Measurements from ENCODE around the gene ZNF485. TPM values are rescaled to one million over a fixed set of nuclear protein-coding genes. Genes with fewer than 3 reads are reported as not detected.

The ZNF485 gene
- total and polyA plus RNA-seq, 10 of the 15 experiments (the other 5 are each of a cell fraction or from before 2014, with no cell fraction given): 3.2 to 7.6 (median 5.1) TPM

DNA sequence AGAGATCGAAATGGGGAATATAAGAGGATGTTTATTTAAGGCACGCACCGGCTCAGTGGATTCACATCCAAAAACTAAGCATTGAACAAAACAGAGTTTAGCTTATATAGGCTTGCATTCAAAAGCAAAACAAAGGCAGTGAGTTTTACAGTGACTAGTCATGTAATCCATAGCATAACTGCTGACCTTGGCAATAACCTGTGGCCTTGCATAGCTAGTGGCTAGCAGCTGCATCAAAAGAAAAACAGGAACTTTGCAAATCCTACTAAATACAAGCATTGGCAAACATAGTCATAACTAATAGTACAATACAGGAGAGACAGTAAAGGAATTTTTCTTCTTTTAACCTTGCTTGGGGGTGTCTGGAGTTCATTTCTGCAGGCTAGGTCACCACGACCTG, 9.7 kb upstream of the ZNF485 start:
- Histone ChIP-seq H3K27me3 (replicated peaks in 1 of 2; ENCODE audit: control insufficient read depth in 2 of 2, insufficient read depth in 2 of 2, low read length in 1 of 2) (no peaks in the 10 kb centered on the region), H2AFZ (ENCODE audit: control insufficient read depth, low read depth, low read length) (no peak overlapping the region), H4K20me1 (ENCODE audit: control insufficient read depth, insufficient read depth) (no peaks in the 10 kb centered on the region), H3K4me2 (ENCODE audit: control insufficient read depth, insufficient read depth) (peak overlapping the region; percentile 67; the same call in 1 of the 2 replicates), H3K79me2 (ENCODE audit: control insufficient read depth, insufficient read depth, low read length) (no peaks in the 10 kb centered on the region), H3K4me1 (ENCODE audit: control insufficient read depth, insufficient read depth, low read length) (peaks cover 23% of the 10 kb centered on the region), H3K4me3 (no peak overlapping the region), H3K27ac (ENCODE audit: control insufficient read depth, insufficient read depth) (peak overlapping the region; percentile 91; the same call in 1 of the 2 replicates), H3K36me3 (ENCODE audit: control insufficient read depth in 2 of 2, insufficient read depth in 2 of 2, low read length in 1 of 2) (no peaks in the 10 kb centered on the region), H3K9ac (ENCODE audit: control insufficient read depth, insufficient read depth, low read length) (no peak overlapping the region), H3K9me3 (replicated peaks; ENCODE audit: control insufficient read depth, insufficient read depth, low read length) (peaks cover 6% of the 10 kb centered on the region; the same call in 2 of the 3 replicates)
- RAD21 ChIA-PET (ENCODE audit: unreplicated experiment): interaction anchor here (0.5 kb wide), 1 partner anchor 131 kb away, joined by 4 read pairs; no protein-coding TSS in a partner anchor
- in situ Hi-C loops (cut with MboI): no loop called here
- POLR2A ChIA-PET: no interaction called here
- TF ChIP-seq SRF (IDR thresholded peaks at IDR 0.05; ENCODE audit: low read depth in 2 of 2, low read length in 2 of 2) (no peak), GABPA (IDR thresholded peaks at IDR 0.05; ENCODE audit: low read depth) (no peak), IRF4 (IDR thresholded peaks at IDR 0.05; ENCODE audit: low read depth, low read length) (no peak), MTA3 (IDR thresholded peaks at IDR 0.05; ENCODE audit: borderline replicate concordance, low read length) (no peak), MYC (IDR thresholded peaks at IDR 0.05; ENCODE audit: insufficient read depth, insufficient read length, insufficient replicate concordance, low read length, severe bottlenecking) (no peak), BRCA1 (IDR thresholded peaks at IDR 0.05; ENCODE audit: low read depth, low read length) (no peak), HDAC2 (IDR thresholded peaks at IDR 0.05) (no peak), YBX1 (IDR thresholded peaks at IDR 0.05) (no peak)
- TF ChIP-seq, protein P1, sequence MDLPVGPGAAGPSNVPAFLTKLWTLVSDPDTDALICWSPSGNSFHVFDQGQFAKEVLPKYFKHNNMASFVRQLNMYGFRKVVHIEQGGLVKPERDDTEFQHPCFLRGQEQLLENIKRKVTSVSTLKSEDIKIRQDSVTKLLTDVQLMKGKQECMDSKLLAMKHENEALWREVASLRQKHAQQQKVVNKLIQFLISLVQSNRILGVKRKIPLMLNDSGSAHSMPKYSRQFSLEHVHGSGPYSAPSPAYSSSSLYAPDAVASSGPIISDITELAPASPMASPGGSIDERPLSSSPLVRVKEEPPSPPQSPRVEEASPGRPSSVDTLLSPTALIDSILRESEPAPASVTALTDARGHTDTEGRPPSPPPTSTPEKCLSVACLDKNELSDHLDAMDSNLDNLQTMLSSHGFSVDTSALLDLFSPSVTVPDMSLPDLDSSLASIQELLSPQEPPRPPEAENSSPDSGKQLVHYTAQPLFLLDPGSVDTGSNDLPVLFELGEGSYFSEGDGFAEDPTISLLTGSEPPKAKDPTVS (IDR thresholded peaks at IDR 0.05; ENCODE audit: low read depth, low read length): no peak
- SMC1A ChIA-PET (ENCODE audit: uncharacterized antibody, unreplicated experiment): interaction anchor here (0.7 to 2.1 kb wide), 2 partner anchors 10 to 23 kb away, joined by 3 to 18 read pairs; partner anchors contain the start of gene ZNF485
- BruUV-seq (replicated peaks): no TSS peak
- CTCF ChIA-PET: no interaction called here
- ATAC-seq: no peak
- no peak for DNase-seq (ENCODE audit: low read depth, low spot score)
- WGBS (ENCODE audit: insufficient coverage, insufficient replicate concordance, low lambda C conversion rate, missing lambda C conversion rate): 84% methylated on average over 4 of the region's 4 CpGs
- no peak for FAIRE-seq
- intact Hi-C loops (cut with micrococcal nuclease; ENCODE audit: unreplicated experiment): loop anchor here (5.0 kb wide), 1 partner anchor 189 kb away; the partner anchor contains the start of gene HNRNPF
